Measurements from ENCODE around the gene CCDC12.

CCDC12 gene

DNA sequence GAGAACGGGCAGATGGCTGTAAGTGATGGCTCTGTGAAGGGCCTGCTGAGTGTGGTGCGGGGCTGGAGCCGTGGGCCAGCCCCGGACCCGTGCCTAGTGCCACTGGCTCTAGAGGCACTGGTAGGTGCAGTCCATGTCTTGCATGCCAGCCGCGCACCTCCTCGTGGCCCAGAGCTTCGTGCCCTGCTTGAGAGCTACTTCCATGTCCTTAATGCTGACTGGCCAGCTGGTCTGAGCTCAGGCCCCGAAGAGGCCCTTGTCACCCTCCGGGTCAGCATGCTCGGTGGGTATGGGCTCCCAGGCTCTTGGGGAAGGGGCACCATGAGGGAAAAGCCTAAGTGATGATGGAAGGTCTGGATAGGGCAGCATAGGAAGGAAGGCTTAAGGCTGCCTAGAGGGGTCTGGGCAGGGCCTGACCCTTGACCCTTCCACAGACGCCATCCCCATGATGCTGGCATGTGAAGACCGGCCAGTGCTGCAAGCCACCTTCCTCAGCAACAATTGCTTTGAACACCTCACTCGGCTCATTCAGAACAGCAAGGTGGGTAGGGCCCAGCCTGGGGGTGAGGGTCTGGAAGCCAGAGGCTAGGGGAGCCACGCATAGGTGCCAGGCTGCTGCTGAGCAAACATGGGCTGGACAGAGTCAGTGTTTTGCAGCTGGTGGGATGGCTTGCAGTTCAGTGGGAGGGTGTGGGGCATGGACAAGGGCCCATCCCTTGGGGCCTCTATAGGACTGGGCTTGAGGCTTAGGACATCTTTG is 15.0 kb upstream of the CCDC12 start:
- H3K9ac ChIP-seq (ENCODE audit: low read depth, low read length), result no peak overlapping the region
- no peaks in the 10 kb centered on the region for H3K9me3 ChIP-seq (ENCODE audit: control insufficient read depth, insufficient read depth, low read length)
- H3K27me3 ChIP-seq (ENCODE audit: control insufficient read depth, insufficient read depth, low read length), result no peaks in the 10 kb centered on the region
- H3K36me3 ChIP-seq (ENCODE audit: control insufficient read depth, insufficient read depth, low read length), result peaks cover 19% of the 10 kb centered on the region
- no peak overlapping the region for H3K4me3 ChIP-seq (ENCODE audit: low read depth, low read length)
- H3K4me1 ChIP-seq (ENCODE audit: control insufficient read depth, insufficient read depth, low read length), result peaks cover 11% of the 10 kb centered on the region

GRCh38 chr3:46990573-46991374 is 14.2 kb upstream of the CCDC12 start:
- Histone ChIP-seq H3K4me3 (ENCODE audit: low read depth, low read length) (no peak overlapping the region), H3K9me3 (ENCODE audit: control insufficient read depth, insufficient read depth, low read length) (no peaks in the 10 kb centered on the region), H3K4me1 (ENCODE audit: control insufficient read depth, insufficient read depth, low read length) (peaks cover 11% of the 10 kb centered on the region), H3K9ac (ENCODE audit: low read depth, low read length) (no peak overlapping the region), H3K27me3 (ENCODE audit: control insufficient read depth, insufficient read depth, low read length) (no peaks in the 10 kb centered on the region), H3K36me3 (ENCODE audit: control insufficient read depth, insufficient read depth, low read length) (peaks cover 18% of the 10 kb centered on the region)

- Histone ChIP-seq H3K9me3 (ENCODE audit: control insufficient read depth, insufficient read depth, low read length) (no peaks in the 10 kb centered on the region), H3K27me3 (ENCODE audit: control insufficient read depth, insufficient read depth, low read length) (no peaks in the 10 kb centered on the region), H3K36me3 (ENCODE audit: control insufficient read depth, insufficient read depth, low read length) (peaks cover 8% of the 10 kb centered on the region), H3K4me3 (ENCODE audit: low read depth, low read length) (no peak overlapping the region), H3K4me1 (ENCODE audit: control insufficient read depth, insufficient read depth, low read length) (peaks cover 11% of the 10 kb centered on the region), H3K9ac (ENCODE audit: low read depth, low read length) (no peak overlapping the region)
These were observed 12.7 kb upstream of the CCDC12 start for GRCh38 chr3:46989146-46989810.

GRCh38 chr3:46988616-46989015 is 12.1 kb upstream of the CCDC12 start:
- peaks cover 11% of the 10 kb centered on the region for H3K4me1 ChIP-seq (ENCODE audit: control insufficient read depth, insufficient read depth, low read length)
- H3K4me3 ChIP-seq (ENCODE audit: low read depth, low read length), result no peak overlapping the region
- H3K36me3 ChIP-seq (ENCODE audit: control insufficient read depth, insufficient read depth, low read length), result peaks cover 5% of the 10 kb centered on the region
- H3K9ac ChIP-seq (ENCODE audit: low read depth, low read length), result no peak overlapping the region
- H3K9me3 ChIP-seq (ENCODE audit: control insufficient read depth, insufficient read depth, low read length), result no peaks in the 10 kb centered on the region
- no peaks in the 10 kb centered on the region for H3K27me3 ChIP-seq (ENCODE audit: control insufficient read depth, insufficient read depth, low read length)

DNA sequence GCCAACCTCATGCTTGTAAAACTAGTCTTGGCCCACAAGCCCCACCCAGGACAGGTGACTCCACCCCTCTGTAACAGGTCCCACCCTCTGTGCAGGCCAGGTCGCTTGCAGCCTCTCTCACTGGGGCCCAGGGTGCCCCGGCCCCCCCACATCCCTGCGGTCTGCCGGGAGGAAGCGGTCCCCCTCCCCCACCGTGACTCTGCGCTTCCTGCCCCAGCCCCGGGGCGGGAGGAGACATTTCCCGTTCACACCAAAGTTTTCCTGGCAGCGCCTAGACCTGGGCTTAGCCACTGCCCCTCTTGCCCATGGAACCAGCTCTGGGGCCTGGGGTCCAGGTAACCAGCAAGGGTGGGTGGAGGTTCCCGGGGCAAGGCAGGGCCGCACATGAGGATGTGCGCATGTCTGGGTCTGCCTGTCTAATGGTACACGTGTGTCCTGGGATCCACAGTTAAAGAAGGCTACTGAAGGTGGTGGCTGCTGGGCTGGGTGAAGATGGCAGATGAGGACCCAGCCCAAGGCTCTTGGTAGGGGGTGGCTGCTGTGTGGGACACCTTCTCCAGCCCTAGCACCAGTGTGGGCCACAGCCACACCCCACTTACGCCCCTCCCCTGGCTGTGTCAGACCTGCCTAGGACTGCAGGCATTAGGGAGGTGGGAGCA is 11.3 kb upstream of the CCDC12 start:
- Histone ChIP-seq H3K27me3 (ENCODE audit: control insufficient read depth, insufficient read depth, low read length) (peaks cover under 1% of the 10 kb centered on the region), H3K4me3 (ENCODE audit: low read depth, low read length) (no peak overlapping the region), H3K9me3 (ENCODE audit: control insufficient read depth, insufficient read depth, low read length) (no peaks in the 10 kb centered on the region), H3K9ac (ENCODE audit: low read depth, low read length) (no peak overlapping the region), H3K36me3 (ENCODE audit: control insufficient read depth, insufficient read depth, low read length) (peaks cover 5% of the 10 kb centered on the region), H3K4me1 (ENCODE audit: control insufficient read depth, insufficient read depth, low read length) (peaks cover 11% of the 10 kb centered on the region)

GRCh38 chr3:46987319-46987742 is 10.8 kb upstream of the CCDC12 start:
- H3K9me3 ChIP-seq (ENCODE audit: control insufficient read depth, insufficient read depth, low read length), result no peaks in the 10 kb centered on the region
- no peak overlapping the region for H3K9ac ChIP-seq (ENCODE audit: low read depth, low read length)
- peaks cover 5% of the 10 kb centered on the region for H3K36me3 ChIP-seq (ENCODE audit: control insufficient read depth, insufficient read depth, low read length)
- peaks cover 2% of the 10 kb centered on the region for H3K27me3 ChIP-seq (ENCODE audit: control insufficient read depth, insufficient read depth, low read length)
- H3K4me1 ChIP-seq (ENCODE audit: control insufficient read depth, insufficient read depth, low read length), result peaks cover 11% of the 10 kb centered on the region
- H3K4me3 ChIP-seq (ENCODE audit: low read depth, low read length), result no peak overlapping the region

DNA sequence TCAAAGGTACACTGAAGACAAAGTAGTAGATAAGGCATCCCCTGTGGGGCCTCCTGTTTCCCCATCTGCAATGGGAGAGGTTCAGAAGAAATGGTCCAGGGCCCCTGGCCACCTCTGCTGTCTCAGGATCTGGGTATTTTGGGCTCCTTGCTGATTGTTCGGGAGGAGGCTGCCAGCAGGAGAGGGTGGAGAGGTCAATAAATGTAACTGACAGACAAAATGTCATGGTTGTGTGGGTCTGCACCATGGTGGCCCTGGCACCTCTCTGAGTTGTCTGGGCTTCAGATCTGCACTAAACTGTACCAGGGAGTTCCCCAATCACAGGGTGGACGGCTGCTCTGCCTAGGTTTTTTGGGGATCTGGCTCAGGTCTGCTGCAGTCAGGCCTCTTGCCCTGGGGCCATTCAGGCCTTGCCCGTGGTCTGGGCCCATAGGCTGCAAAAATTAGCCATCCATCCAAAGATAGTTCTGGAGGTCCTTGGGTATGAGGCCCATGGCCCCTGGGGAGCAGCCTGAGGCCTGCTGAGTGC is 10.3 kb upstream of the CCDC12 start:
- no peaks in the 10 kb centered on the region for H3K9me3 ChIP-seq (ENCODE audit: control insufficient read depth, insufficient read depth, low read length)
- H3K4me1 ChIP-seq (ENCODE audit: control insufficient read depth, insufficient read depth, low read length), result peaks cover 11% of the 10 kb centered on the region
- H3K9ac ChIP-seq (ENCODE audit: low read depth, low read length), result no peak overlapping the region
- H3K4me3 ChIP-seq (ENCODE audit: low read depth, low read length), result no peak overlapping the region
- H3K36me3 ChIP-seq (ENCODE audit: control insufficient read depth, insufficient read depth, low read length), result peaks cover 5% of the 10 kb centered on the region
- H3K27me3 ChIP-seq (ENCODE audit: control insufficient read depth, insufficient read depth, low read length), result peaks cover 2% of the 10 kb centered on the region

DNA sequence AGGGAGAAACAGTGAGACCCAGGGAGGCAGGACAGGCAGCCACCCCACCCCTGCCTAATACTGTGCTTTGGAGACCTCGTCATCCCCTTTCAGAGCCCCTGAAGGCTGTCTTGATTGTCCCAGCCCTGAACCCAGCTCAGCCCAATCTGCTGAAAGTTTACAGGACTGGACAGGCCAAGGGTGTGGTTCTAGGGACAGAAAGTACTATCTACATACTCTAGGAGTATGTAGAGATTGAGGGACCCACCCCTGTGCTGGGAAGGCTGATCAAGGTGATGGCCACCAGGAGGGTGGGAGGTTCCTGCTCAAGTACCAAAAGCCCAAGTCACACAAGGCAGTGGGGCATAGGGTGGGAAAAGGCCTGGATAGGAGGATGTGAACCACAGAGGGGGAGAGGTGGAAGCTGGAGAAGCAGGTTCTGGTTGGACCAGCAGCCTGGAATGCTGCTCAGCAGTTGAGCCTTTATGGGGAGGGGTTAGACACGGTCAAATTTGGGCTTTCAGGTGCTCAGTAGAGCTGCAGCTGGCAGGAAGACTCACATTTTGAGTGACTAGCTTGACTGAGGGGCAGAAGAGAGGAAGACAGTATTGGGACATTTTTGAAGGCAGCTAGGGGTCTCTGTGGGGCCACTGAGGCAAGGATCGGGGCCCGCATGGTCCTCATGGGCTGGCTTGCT is 9.6 kb upstream of the CCDC12 start:
- Histone ChIP-seq H3K9me3 (ENCODE audit: control insufficient read depth, insufficient read depth, low read length) (no peaks in the 10 kb centered on the region), H3K9ac (ENCODE audit: low read depth, low read length) (no peak overlapping the region), H3K27me3 (ENCODE audit: control insufficient read depth, insufficient read depth, low read length) (peaks cover 2% of the 10 kb centered on the region), H3K4me3 (ENCODE audit: low read depth, low read length) (no peak overlapping the region), H3K4me1 (ENCODE audit: control insufficient read depth, insufficient read depth, low read length) (peaks cover 15% of the 10 kb centered on the region), H3K36me3 (ENCODE audit: control insufficient read depth, insufficient read depth, low read length) (peaks cover 5% of the 10 kb centered on the region)

GRCh38 chr3:46985588-46985987 is 9.0 kb upstream of the CCDC12 start:
- Histone ChIP-seq H3K36me3 (ENCODE audit: control insufficient read depth, insufficient read depth, low read length) (peaks cover 5% of the 10 kb centered on the region), H3K9me3 (ENCODE audit: control insufficient read depth, insufficient read depth, low read length) (no peaks in the 10 kb centered on the region), H3K27me3 (ENCODE audit: control insufficient read depth, insufficient read depth, low read length) (peaks cover 4% of the 10 kb centered on the region), H3K9ac (ENCODE audit: low read depth, low read length) (no peak overlapping the region), H3K4me3 (ENCODE audit: low read depth, low read length) (no peak overlapping the region), H3K4me1 (ENCODE audit: control insufficient read depth, insufficient read depth, low read length) (peaks cover 15% of the 10 kb centered on the region)

DNA sequence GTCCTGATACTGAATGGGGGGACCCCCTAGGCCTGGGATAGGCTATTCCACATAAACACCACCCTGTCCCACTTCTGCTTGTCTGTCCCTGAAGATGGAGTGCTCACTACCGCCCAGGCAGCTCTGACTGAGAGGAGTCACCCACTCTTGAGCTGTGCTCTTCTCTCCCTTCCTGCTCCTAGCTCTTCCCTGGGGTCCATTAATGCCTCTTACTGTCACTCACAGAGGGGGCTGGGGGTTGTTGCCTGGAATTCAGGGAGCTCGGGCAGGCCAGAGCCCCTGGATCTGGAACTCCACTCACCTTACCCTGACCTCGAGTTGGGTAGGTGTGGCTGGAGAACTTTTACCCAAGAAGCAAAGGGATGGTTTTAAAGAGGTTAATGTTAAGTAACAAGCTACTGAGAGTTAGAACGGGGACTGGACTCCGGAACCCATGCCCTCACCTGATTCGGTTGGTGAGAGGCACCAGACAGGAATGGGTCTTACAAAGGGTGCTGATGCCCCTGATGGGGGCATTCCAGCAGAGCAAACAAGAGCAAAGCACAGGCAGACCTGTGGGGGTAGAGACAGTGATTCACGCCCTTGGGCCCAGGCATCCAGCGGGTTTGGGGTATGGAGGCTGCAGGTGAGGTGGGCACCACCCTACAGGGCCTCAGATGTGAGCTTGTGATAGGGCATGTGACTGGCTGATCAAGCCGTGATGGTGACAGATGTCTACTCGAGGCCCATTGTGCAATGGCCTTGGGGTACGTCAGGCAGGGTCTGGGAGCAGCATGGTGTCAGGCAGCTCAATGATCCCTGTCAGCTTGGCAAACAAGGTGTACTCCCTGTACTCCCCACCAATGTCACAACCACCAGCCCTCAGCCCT is 8.3 kb upstream of the CCDC12 start:
- Histone ChIP-seq H3K36me3 (ENCODE audit: control insufficient read depth, insufficient read depth, low read length) (peaks cover 5% of the 10 kb centered on the region), H3K9me3 (ENCODE audit: control insufficient read depth, insufficient read depth, low read length) (no peaks in the 10 kb centered on the region), H3K27me3 (ENCODE audit: control insufficient read depth, insufficient read depth, low read length) (peaks cover 7% of the 10 kb centered on the region), H3K4me1 (ENCODE audit: control insufficient read depth, insufficient read depth, low read length) (peaks cover 15% of the 10 kb centered on the region), H3K4me3 (ENCODE audit: low read depth, low read length) (no peak overlapping the region), H3K9ac (ENCODE audit: low read depth, low read length) (no peak overlapping the region)
